GM08714 (cell line): ENCODE results near the gene HOXA9.

Experiments used
- H3K4me3 ChIP-seq: fragments of 200-500 bp; sonication (Bioruptor generic); 2 replicates; pipeline ENCODE4 v1.5.1; 2014; ENCODE audit warnings: mild to moderate bottlenecking, low read length, inconsistent platforms
- ZNF274 ChIP-seq: IDR thresholded peaks from 2 replicates; pipeline ENCODE4 v1.6.1; 2012; ENCODE audit warnings: mild to moderate bottlenecking, low read depth, low read length

HOXA9 gene

DNA sequence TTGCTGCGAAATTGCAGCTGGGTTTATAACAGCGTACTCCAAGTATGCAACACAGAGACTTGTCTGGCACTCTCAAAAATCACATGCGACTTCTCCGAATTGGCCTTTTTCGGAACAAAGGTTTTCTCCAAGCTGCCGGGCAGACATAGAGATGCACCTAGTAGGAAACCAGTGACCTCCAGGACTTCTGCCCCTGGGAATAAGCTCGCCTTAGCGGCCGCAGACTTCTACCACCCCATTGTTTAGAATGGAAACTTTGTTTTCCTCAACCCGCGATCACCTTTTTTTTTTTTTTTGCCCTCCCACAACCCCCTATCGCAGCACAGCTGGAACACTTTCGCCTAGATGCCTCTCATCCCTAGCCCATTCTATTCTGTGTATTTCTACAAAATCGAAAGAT is 13.7 kb upstream of the HOXA9 start:
- no peak overlapping the region; the same call in 1 of the 2 replicates for H3K4me3 ChIP-seq
- TF ChIP-seq ZNF274, result no peak

DNA sequence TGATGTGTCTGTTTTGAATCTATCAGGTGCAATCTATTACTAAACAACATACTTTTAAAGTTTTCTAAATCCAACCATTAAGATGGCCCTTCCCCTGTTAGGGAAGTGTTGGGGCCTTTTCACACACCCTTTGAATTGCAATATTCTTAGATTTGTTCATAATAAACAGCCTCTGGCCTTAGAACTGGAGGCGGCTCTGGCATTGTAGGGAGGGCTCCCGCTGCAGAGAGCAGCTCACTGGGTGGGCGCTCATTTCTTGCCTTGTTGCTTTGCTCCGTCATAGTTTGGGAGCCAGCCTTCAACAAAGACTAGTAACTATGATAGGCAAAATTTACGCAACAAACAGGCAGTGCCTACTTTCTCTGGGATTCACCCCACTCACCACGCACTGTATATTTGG is 13.0 kb upstream of the HOXA9 start:
- no peak for TF ChIP-seq ZNF274
- H3K4me3 ChIP-seq, result no peak overlapping the region; the same call in 1 of the 2 replicates

DNA sequence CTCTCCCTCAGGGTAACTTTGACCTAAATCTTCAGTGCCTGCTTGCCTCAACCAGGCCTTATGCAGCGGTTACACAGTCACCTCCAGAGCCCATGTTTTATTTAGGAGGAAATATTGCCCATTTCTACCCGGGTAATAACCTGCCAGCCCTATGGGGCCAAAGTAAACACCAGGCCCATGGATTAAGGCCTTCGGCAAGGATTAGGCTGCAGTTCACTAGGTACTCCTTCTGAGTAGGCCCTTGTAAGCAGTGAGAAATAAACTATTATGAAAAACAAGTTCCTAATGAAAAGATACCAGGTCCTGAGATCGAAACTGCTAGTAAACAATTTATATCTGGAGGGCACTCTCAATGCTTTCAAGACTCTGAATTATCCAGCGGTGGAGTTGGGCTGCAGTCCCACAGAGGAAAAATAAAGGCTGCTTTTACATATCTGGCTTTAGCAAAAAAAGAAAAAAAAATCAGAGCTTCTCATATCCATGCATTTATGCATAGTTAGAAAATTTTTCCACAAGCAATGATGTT is 12.5 kb upstream of the HOXA9 start:
- no peak overlapping the region; the same call in 1 of the 2 replicates for H3K4me3 ChIP-seq
- no peak for TF ChIP-seq ZNF274

DNA sequence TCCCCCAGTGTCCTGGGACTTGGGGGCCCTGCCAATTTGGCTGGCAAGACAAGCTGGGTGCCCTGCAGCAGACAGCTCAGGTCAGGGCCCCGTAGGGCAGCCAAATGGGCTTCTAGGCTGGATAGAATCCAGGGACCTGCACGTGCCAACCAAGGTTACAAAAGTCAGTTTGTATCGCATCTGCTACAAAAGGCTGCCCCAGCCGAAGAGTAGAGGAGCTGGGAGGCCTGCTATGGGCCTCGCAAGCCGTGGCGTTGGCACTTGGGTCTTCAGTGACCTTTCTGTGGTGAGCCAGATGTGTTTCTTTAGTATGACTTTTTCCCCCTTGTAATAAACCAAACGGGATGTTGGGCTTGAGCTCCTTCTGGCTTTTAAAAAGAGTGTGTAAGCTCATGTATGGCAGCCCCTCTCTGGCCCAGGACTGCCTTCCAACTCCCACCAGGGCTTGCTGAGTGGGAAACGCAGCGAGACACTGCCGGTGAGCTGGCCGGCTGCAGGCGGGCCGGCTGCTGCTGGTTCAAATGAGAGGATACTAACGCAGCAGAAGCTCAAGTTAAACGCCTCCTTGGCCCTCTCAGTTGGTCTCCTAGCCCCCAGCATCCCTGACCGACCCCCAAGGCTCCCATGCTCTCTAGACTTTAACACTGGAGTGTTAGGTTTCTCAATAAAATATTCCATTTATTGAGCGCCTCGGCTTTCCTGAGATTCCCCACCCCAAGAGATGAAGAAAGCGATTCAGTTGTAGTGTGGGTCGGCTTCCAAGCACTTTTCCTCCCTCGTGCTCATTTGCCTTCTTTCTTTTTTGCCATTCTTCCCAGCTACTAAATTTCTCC is 11.8 kb upstream of the HOXA9 start:
- H3K4me3 ChIP-seq, result no peak overlapping the region
- no peak for TF ChIP-seq ZNF274

DNA sequence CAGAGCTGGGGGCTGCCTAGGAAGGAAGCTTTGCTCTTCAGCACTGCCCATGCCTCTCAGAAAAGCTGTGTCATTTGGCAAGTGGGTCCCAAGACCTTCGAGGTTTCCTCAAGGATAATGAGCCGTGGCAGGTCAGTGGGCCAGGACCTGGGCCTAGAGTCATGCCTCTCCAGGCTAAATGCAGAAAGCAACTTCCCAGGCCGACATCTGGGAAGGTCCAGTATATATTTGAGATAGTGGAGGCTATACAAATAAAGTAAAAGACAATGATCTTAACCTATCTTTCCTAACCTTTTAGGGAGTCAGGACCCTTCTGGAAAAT is 11.1 kb upstream of the HOXA9 start:
- TF ChIP-seq ZNF274, result no peak
- H3K4me3 ChIP-seq, result no peak overlapping the region

DNA sequence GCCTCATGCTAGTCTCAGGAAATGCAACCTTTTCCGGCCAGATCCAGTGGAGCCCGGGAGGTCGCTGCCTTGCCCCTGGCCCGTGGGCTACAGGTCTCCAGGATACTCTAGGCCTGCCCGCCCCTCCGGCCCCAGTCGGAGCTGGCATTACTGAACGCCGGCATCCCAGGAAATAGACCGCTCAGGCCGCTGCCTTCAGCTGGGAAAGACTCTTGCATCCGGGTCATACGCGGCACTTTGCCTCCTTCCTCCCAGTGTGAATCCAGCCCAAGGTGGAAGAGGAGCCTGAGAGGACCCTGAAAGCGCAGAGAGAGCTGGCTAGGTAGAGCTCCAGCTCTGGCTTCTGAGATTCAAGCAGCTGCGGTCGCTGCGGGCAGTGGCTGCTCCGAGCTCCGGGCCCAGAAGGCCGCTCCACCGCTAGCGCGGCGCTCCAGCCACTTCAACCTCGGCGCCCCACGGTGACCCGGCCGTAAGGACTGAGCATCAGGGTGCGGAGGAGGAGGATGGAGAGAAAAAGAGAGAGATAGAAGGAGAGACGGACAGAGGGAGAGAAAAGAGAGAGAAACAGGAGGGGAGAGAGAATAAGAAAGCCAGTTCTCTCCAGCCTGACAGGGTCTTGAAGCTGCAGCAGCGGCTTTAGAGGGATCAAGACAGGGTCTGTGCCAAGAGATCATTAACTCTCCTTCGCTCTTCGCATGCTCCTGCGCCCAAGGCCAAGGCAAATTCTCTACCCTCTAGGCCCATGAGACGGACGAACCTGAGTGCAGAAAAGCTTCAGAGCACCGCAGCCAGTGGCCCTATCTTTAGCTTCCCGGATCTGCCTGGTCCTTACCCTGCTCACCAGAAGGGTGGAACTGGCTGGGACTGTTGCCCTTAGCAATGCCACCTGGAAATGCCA is 10.5 kb upstream of the HOXA9 start:
- no peak overlapping the region for H3K4me3 ChIP-seq
- no peak for TF ChIP-seq ZNF274

DNA sequence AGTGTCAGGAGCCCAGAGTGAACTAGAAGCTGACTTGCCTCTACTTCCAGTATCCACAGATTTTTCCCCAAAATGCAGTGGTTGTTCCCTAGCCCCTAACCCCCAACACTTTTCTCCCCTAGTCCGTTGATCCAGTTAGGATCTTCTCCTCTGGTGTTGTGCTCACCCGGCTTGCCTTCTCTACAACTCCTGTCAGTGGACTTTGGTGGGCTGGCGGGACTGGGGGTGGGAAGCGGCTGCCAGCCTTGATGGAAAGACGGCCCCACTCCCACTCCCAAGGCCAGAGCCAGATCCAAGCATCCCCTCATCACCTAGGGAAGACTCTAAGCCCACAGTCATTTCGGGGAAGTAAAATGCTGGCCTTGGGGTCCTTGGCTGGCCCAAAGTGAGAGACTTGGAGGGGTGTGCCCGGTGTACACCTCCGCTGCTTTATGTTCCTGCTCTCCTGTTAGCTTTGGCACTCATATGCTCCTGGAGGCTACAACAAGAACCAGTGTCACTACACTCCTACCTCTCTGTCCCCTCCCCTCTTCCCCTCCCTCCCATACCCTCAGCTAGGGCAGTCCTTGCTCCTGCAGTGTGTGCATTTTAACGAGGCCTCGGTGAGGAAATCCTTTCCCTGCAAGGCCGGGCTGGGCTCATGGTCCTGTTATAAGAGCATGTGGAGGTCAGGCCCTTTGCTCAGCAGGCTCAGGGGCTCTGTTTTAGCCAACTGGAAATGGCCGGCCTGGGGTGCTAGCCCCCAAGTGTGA is 9.7 kb upstream of the HOXA9 start:
- H3K4me3 ChIP-seq, result no peak overlapping the region
- TF ChIP-seq ZNF274, result no peak

DNA sequence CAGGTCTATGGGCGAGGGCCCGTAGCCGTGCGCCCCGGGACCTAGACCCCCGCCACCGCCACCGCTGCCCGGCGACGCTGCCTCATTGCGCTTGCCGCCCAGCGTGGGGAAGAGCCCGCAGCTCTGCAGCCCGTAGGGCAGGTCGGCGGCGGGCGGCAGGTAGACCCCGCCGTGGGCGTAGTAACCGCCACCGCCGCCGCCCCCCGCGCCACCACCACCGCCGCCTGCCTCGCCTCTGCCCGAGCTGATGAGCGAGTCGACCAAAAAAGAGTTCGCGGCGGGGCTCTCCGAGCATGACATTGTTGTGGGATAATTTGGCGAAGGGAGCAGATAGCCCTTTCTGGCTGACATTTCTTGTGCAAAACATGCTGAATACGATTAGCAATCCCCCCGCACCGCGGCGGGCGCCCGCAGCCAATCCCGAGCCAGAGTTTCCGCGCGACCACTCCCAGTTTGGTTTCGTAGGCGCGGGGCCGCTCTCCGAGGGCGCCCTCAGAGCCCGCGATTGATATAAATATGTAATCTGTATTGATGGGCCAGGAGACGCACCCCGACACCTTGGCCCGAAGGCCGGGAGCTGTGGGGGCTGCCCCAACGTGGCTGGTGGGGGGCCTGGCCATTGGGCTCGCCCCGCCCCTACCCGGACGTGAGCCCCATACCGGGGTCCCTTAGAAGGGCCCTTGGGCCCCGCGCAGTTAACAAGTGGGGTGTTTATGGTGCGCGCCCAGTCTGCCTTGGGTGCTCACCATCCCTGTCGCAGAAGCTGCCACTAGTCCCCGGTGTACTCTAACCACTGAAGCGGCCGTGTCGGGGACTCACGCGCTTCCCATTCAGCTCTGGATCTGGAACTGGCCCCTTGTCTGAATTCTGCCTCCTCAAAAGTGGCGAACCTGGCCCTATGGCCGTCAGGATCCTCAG is 8.9 kb upstream of the HOXA9 start, which contains the start of gene HOXA10:
TSS of gene HOXA10 (minus strand) at position 365 of the 918 bp plus-strand sequence. CDS start at position 351, 14 bp downstream.
- no peak for TF ChIP-seq ZNF274
- H3K4me3 ChIP-seq, result peak within 1 kb of the TSS; percentile 8; the same call in 1 of the 2 replicates

DNA sequence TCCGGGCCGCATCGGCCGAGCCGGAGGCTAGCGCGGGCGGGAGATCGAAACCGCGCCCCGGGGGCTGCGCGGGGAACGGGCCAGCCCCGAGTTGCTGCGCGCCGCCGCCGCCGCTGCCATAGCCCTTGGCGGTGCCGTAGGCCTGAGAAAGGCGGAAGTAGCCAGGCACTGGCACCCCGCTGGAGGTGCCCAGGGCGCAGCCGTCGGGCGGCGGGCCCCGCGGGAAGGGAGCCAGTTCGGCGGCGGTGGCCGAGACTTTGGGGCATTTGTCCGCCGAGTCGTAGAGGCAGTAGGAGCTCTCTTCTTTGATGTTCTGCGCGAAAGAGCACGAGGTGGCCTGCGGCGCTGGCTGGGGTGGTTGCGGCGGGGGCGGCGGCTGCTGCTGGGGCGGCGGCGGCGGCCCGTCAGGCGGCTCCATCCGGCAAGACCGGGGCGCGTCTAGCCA is 8.2 kb upstream of the HOXA9 start:
- no peak for TF ChIP-seq ZNF274
- peak overlapping the region; percentile 8; the same call in 1 of the 2 replicates for H3K4me3 ChIP-seq

DNA sequence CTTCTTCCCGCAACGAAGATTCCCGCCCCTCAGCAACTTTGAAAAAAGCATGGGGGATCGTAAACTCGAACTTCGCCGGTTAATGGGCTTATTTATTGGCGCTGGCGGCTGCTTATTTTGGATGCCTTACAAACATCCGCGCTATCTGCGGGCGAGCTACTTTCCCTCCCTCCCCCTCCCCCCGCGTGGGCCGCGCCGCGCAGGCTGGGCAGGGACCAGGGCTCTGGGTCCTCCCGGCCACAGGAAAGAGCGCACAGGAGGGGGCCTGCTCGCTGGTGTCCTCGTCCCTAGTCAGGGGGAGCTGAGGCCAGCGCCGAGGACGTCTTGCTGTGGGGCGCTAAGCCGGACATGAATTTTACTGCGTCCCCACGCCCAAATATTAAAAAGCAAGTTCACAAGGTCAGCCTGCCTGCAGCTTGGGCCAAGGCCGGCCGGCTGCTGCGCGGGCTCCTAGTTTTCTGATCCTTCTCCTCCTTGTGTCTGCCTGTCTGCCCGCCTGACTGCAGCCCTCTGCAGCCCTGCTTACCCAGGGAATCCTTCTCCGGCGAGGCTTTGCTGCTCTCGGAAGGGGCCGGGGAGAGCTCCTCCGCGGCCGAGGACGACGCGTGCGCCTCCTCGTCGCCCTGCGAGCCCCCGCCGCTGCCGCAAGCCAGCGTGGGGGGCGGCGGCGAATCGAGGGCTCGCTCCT is 7.6 kb upstream of the HOXA9 start:
- H3K4me3 ChIP-seq, result peak overlapping the region; percentile 8; the same call in 1 of the 2 replicates
- no peak for TF ChIP-seq ZNF274

DNA sequence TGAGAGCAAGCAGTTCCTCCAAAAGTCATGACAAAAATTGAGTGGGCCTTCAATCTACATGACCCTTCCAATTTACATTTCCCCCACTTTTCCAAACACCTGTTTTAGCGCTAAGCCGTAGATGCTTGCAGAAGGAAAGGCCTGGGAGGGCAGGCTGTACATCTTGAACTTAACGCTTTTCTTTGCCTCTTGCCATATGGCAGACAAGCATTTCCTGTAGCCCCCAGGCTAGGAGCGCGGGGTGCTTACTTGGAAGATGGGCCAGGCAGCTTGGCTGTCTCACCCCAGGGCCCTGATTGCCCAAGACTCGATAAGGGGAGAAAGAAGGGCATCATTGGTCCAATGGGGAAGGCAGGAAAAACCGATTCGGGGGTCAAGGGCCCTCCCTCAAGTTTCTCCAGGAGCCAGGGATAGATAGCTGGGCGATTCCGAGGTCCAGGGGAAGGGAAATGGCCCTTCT is 7.0 kb upstream of the HOXA9 start:
- no peak for TF ChIP-seq ZNF274
- no peak overlapping the region for H3K4me3 ChIP-seq

DNA sequence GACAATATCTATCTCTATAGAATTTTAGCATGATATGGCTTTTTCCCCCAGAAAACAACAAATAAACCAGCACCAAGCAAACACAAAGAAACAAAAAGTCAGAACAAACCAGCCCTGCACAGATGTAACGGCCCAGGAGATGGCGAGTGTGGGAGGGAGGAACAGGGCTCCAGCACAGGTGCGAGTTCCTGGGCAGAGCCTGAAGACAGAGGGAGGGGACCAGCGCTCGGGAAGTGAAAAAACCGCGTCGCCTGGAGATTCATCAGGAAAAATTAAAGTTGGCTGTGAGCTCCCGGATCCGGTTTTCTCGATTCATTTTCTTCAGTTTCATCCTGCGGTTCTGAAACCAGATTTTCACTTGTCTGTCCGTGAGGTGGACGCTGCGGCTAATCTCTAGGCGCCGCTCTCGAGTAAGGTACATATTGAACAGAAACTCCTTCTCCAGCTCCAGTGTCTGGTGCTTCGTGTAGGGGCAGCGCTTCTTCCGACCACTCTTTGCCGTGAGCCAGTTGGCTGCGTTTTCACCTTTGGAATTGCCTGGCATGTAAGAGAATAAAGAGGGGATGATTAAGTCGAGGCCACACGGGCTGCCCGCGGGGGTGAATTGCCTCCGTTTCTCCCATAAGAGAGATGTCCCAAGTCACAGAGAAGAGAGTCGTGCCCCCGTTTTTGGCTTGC is 6.4 kb upstream of the HOXA9 start:
- no peak overlapping the region; the same call in 1 of the 2 replicates for H3K4me3 ChIP-seq
- TF ChIP-seq ZNF274, result no peak
